ENCODE results near the gene KLF7. TPM values are rescaled to one million over a fixed set of nuclear protein-coding genes. Genes with fewer than 3 reads are reported as not detected.

The KLF7 gene
- total RNA-seq, 1 experiment from 2014 or later = 32.2 TPM

DNA sequence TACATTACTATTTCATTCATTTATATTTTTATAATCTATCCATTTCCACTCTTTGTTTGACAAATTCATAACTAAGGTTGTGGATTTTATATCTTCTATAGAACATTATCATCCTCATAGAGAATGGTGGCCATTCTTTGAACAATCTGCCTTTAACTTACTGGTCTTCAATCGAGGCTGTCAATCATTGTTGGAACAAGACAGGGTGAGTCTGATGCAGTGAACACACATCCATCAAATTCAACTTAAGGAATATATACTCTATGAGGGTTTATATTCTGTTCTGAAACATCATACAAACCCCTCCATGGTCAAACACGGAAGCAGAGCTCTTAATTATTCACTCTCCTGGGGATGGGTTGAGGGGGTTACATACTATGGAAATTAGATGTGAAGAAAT lies 28.3 kb upstream of the KLF7 start:
- Histone ChIP-seq H2AK5ac (ENCODE audit: insufficient read length, low read length) (no peak overlapping the region), H3K79me1 (ENCODE audit: insufficient read depth, low read depth, low read length, poor library complexity, severe bottlenecking) (no peaks in the 10 kb centered on the region), H3K27me3 (ENCODE audit: insufficient read depth, low read length) (no peaks in the 10 kb centered on the region), H2BK15ac (ENCODE audit: low read depth, low read length) (no peak overlapping the region), H2BK12ac (ENCODE audit: insufficient read length, low read depth, low read length) (no peak overlapping the region), H2BK20ac (ENCODE audit: low read depth, low read length, poor library complexity, severe bottlenecking) (no peak overlapping the region), H3K56ac (ENCODE audit: insufficient read length, low read depth, low read length) (no peak overlapping the region), H3K18ac (ENCODE audit: insufficient read length, low read depth, low read length) (no peak overlapping the region), H2BK5ac (ENCODE audit: insufficient read length, low read length) (no peak overlapping the region), H3K4me2 (ENCODE audit: insufficient read depth, insufficient read length, low read length) (no peak overlapping the region), H4K5ac (ENCODE audit: insufficient read length, low read depth, low read length) (no peak overlapping the region), H3K9me3 (ENCODE audit: control insufficient read depth, low read depth, low read length) (no peaks in the 10 kb centered on the region), H4K20me1 (ENCODE audit: control insufficient read depth, insufficient read depth, insufficient read length) (no peaks in the 10 kb centered on the region), H3K23me2 (ENCODE audit: insufficient read length, low read depth, low read length, poor library complexity, severe bottlenecking) (no peaks in the 10 kb centered on the region), H2BK120ac (ENCODE audit: low read depth, low read length, poor library complexity, severe bottlenecking) (no peak overlapping the region), H3K79me2 (ENCODE audit: insufficient read depth, low read length) (no peaks in the 10 kb centered on the region), H3K9ac (ENCODE audit: extremely low read depth, insufficient read length, low read length) (no peak overlapping the region), H3K27ac (ENCODE audit: insufficient read length, low read depth, low read length) (no peak overlapping the region), H3K4ac (ENCODE audit: low read depth, low read length) (no peak overlapping the region), H3K14ac (ENCODE audit: insufficient read depth, low read length) (no peak overlapping the region), H3K4me1 (ENCODE audit: insufficient read depth, low read length) (no peaks in the 10 kb centered on the region; the same call in 1 of the 2 replicates), H3T11ph (ENCODE audit: low read length) (no peak overlapping the region), H4K91ac (ENCODE audit: insufficient read length, low read depth, low read length) (no peak overlapping the region), H2AFZ (ENCODE audit: low read length) (no peak overlapping the region), H3K23ac (ENCODE audit: insufficient read length, low read depth, low read length) (no peak overlapping the region), H4K8ac (replicated peaks; ENCODE audit: insufficient read length, low read depth, low read length) (no peak overlapping the region)
- no CpG with 5 or more reads among the region's 2 CpGs for WGBS (ENCODE audit: extremely low coverage, insufficient read length, low lambda C conversion rate)
- Mint-ChIP-seq H3K4me1 (peaks cover 0 to 7% of the 10 kb centered on the region in 2 experiments; a peak in 2 of 4 replicates), H3K4me3 (no peak overlapping the region), H3K36me3 (ENCODE audit: insufficient read depth in 1 of 3, low read depth in 3 of 3) (no peaks in the 10 kb centered on the region), H3K27me3 (ENCODE audit: low read depth) (no peaks in the 10 kb centered on the region), H3K27ac (no peak overlapping the region), H3K9me3 (no peaks in the 10 kb centered on the region)
- TF ChIP-seq, protein P1, sequence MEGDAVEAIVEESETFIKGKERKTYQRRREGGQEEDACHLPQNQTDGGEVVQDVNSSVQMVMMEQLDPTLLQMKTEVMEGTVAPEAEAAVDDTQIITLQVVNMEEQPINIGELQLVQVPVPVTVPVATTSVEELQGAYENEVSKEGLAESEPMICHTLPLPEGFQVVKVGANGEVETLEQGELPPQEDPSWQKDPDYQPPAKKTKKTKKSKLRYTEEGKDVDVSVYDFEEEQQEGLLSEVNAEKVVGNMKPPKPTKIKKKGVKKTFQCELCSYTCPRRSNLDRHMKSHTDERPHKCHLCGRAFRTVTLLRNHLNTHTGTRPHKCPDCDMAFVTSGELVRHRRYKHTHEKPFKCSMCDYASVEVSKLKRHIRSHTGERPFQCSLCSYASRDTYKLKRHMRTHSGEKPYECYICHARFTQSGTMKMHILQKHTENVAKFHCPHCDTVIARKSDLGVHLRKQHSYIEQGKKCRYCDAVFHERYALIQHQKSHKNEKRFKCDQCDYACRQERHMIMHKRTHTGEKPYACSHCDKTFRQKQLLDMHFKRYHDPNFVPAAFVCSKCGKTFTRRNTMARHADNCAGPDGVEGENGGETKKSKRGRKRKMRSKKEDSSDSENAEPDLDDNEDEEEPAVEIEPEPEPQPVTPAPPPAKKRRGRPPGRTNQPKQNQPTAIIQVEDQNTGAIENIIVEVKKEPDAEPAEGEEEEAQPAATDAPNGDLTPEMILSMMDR (conservative IDR thresholded peaks at IDR 0.05) = no peak
- DNase-seq = no peak
